OCI-LY3 (cell line): Measurements from ENCODE around the gene ARHGAP25.

Experiments
- CTCF ChIP-seq: fragments of 200-600, 300-600 bp; sonication (generic); IDR thresholded peaks from 2 replicates; pipeline ENCODE4 v1.5.1; 2014; ENCODE audit warnings: antibody characterized with exemption, low read length, low read depth
- EZH2phosphoT487 ChIP-seq: fragments of 200-600 bp; shearing (Covaris generic); IDR thresholded peaks from 2 replicates; pipeline ENCODE4 v1.6.1; 2018; ENCODE audit warnings: antibody characterized with exemption, mixed run types, low read depth

- TF ChIP-seq CTCF (no peak), EZH2phosphoT487 (no peak)
Measured at GRCh38 chr2:68809324-68810240, 75.0 kb downstream of the ARHGAP25 start.
